ENCODE data around the gene MYOD1. TPM values are rescaled to one million over a fixed set of nuclear protein-coding genes. Genes with fewer than 3 reads are reported as not detected.

MYOD1 gene
- total and polyA plus RNA-seq, 7 experiments from 2014 or later, result not detected

DNA sequence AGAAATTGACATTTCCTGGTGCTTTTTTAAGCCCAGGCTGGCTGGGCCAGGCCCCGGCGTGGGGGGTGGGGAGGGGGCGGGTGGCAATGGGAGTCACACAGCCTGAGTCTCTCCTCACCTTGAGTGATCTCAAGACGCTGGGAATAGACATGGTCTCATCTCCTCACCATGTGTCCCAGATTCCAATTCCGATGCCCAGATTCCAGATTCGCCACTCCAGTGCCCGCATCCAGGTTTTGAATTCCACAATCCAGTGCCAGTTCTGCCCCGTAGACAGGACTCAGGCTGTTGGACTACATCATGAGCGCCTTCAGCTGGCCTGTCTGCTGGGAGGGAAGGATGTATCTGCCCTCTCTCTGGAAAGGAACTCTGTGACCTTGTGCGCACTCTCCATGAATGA, 34.3 kb downstream of the MYOD1 start:
- H3K9me3 ChIP-seq (ENCODE audit: control insufficient read depth in 2 of 3, low read length in 3 of 3), result no peaks in the 10 kb centered on the region
- Mint-ChIP-seq H3K4me1 (peaks cover 0 to 4% (median 0%) of the 10 kb centered on the region in 7 donors), H3K9me3 (no peaks in the 10 kb centered on the region), H3K4me3 (no peak overlapping the region), H3K27ac (no peak overlapping the region), H3K36me3 (no peaks in the 10 kb centered on the region), H3K27me3 (peaks cover 6 to 19% (median 11%) of the 10 kb centered on the region in 5 donors)
- ATAC-seq (no peak), DNase-seq (no peak)
- H3K27ac ChIP-seq (ENCODE audit: low read depth, low read length), result no peak overlapping the region
- ChIA-PET CTCF (no interaction called here), POLR2A (no interaction called here)
- no peaks in the 10 kb centered on the region for H3K36me3 ChIP-seq (ENCODE audit: control insufficient read depth in 2 of 3, insufficient read depth in 3 of 3, low read length in 3 of 3)
- H3K27me3 ChIP-seq (ENCODE audit: control insufficient read depth in 2 of 2, insufficient read depth in 2 of 2, low read length in 2 of 2), result no peaks in the 10 kb centered on the region
- intact Hi-C loops (cut with micrococcal nuclease), result no loop called here
- no peaks in the 10 kb centered on the region for H3K4me1 ChIP-seq (ENCODE audit: control insufficient read depth in 2 of 2, insufficient read depth in 2 of 2, low read length in 2 of 2)
- no peak overlapping the region for H3K4me3 ChIP-seq (ENCODE audit: low read length)

DNA sequence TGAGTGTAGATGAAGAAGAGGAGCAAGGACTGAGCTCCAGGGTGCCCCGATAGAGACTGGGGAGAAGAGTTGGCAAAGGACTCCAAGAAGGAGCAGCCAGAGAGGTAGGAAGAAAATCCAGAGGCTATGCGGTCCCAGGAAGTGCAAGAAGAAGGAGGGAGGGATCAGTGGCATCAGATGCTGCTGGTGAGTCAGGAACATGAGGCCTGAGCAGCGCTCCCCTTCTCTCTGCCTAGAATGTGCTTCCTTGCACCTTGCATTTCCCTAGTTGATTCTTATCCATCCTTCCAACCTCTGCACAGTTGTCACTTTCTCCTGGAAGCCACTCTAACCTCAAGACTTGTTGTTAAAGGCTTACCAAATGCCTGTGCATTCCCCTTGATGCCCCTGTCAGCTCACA, 36.5 kb downstream of the MYOD1 start:
- no peak overlapping the region for H3K27ac ChIP-seq (ENCODE audit: low read depth, low read length)
- ATAC-seq (no peak), DNase-seq (no peak)
- no peaks in the 10 kb centered on the region for H3K4me1 ChIP-seq (ENCODE audit: control insufficient read depth in 2 of 2, insufficient read depth in 2 of 2, low read length in 2 of 2)
- H3K36me3 ChIP-seq (ENCODE audit: control insufficient read depth in 2 of 3, insufficient read depth in 3 of 3, low read length in 3 of 3), result no peaks in the 10 kb centered on the region
- Mint-ChIP-seq H3K27ac (no peak overlapping the region), H3K9me3 (no peaks in the 10 kb centered on the region), H3K4me3 (no peak overlapping the region), H3K27me3 (peaks cover 6 to 19% (median 10%) of the 10 kb centered on the region in 5 donors), H3K4me1 (peaks cover 0 to 4% (median 0%) of the 10 kb centered on the region in 7 donors), H3K36me3 (no peaks in the 10 kb centered on the region)
- H3K27me3 ChIP-seq (ENCODE audit: control insufficient read depth in 2 of 2, insufficient read depth in 2 of 2, low read length in 2 of 2), result no peaks in the 10 kb centered on the region
- ChIA-PET CTCF (no interaction called here), POLR2A (no interaction called here)
- intact Hi-C loops (cut with micrococcal nuclease), result no loop called here
- no peaks in the 10 kb centered on the region for H3K9me3 ChIP-seq (ENCODE audit: control insufficient read depth in 2 of 3, low read length in 3 of 3)
- H3K4me3 ChIP-seq (ENCODE audit: low read length), result no peak overlapping the region

DNA sequence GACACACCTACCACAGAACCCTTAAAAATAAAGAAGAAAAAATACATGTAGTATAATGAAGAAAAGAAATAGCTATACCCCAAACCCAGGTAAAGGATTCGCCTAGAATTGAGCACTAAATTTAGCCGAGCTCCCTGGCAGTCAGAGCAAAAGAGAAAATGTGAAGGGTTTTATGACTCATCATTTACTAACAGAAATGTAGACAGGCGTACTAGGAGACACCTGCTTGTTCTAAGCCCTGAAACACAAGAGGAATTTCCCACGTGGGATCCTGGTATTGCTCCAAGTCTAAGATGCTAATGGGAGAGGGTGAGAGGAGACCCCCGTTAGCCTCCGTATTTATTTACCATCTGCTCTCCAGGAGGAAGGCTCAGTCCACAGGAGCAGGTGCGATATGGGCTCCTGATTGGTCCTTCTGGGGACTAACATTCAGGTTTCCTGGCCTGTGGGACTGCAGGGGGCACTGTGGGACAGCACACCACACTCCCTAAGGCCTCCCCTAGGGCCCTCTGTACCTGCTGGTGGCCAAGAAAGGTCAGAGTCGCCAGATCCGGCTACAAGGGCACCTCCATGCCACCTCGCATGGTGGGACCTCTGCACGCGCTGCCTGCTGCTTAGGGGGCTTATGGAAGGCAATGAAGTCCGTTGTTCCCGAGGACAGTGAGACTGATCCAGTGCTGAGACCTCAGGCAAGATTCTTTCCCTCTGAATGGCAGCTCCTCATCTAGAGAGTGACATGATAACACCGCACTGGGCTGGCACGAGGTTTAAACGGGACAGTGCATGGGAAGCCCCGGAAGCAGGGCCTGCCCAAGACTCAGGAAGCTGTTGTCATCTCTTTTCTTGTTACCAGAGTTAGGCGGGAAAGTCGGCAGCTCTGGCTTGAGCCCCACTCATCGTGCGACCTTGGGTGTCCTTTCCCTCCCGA, 41.0 kb downstream of the MYOD1 start:
- Mint-ChIP-seq H3K27me3 (peaks cover 0 to 6% (median 4%) of the 10 kb centered on the region in 5 donors), H3K4me1 (no peaks in the 10 kb centered on the region), H3K27ac (no peak overlapping the region), H3K36me3 (no peaks in the 10 kb centered on the region), H3K9me3 (no peaks in the 10 kb centered on the region), H3K4me3 (no peak overlapping the region)
- no peaks in the 10 kb centered on the region for H3K27me3 ChIP-seq (ENCODE audit: control insufficient read depth in 2 of 2, insufficient read depth in 2 of 2, low read length in 2 of 2)
- H3K27ac ChIP-seq (ENCODE audit: low read depth, low read length), result no peak overlapping the region
- H3K4me1 ChIP-seq (ENCODE audit: control insufficient read depth in 2 of 2, insufficient read depth in 2 of 2, low read length in 2 of 2), result no peaks in the 10 kb centered on the region
- no peaks in the 10 kb centered on the region for H3K36me3 ChIP-seq (ENCODE audit: control insufficient read depth in 2 of 3, insufficient read depth in 3 of 3, low read length in 3 of 3)
- ATAC-seq (no peak), DNase-seq (no peak)
- ChIA-PET CTCF (interaction anchor here (1.1 kb wide), 1 partner anchor 219 kb away, joined by 4 read pairs; no protein-coding TSS in a partner anchor), POLR2A (no interaction called here)
- intact Hi-C loops (cut with micrococcal nuclease), result no loop called here
- H3K4me3 ChIP-seq (ENCODE audit: low read length), result no peak overlapping the region
- H3K9me3 ChIP-seq (ENCODE audit: control insufficient read depth in 2 of 3, low read length in 3 of 3), result no peaks in the 10 kb centered on the region

DNA sequence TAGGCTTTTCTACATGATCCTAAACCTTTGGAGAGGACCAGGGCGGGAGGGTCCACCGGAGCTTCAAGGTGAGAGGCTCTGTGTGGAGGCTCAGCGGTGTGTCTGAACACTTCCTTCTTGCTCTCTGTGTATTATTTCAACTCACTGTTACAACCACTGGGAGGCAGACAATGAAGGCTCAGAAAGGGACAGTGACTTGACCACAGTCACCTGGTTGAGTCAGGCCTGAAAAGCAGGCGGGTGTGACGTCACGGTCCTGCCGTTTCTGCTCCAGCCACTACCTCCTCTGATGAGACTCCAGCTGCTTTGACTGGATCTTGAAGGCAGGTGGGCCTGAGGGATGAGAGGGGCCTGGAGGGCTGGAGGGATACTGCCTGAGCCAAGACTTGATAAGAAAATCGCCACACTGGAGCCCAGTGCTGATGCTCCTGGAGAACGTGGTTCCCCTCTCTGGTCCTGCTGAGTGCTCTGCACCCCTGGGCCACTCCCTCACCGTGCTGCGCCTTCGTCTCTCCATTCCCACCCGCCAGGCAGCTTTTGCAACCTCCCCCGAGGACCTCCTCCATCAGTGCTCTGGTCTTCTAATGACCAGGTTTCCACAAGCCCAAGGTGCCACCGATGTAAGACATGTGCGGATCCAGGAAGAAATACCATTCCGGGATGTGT, 43.1 kb downstream of the MYOD1 start:
- no peak overlapping the region for H3K4me3 Mint-ChIP-seq
- no peak for ATAC-seq
- no peaks in the 10 kb centered on the region for H3K9me3 Mint-ChIP-seq
- Histone ChIP-seq H3K27me3 (ENCODE audit: control insufficient read depth in 2 of 2, insufficient read depth in 2 of 2, low read length in 2 of 2) (no peaks in the 10 kb centered on the region), H3K36me3 (ENCODE audit: control insufficient read depth in 2 of 3, insufficient read depth in 3 of 3, low read length in 3 of 3) (no peaks in the 10 kb centered on the region), H3K9me3 (ENCODE audit: control insufficient read depth in 2 of 3, low read length in 3 of 3) (no peaks in the 10 kb centered on the region), H3K4me3 (ENCODE audit: low read length) (no peak overlapping the region), H3K27ac (ENCODE audit: low read depth, low read length) (no peak overlapping the region), H3K4me1 (ENCODE audit: control insufficient read depth in 2 of 2, insufficient read depth in 2 of 2, low read length in 2 of 2) (no peaks in the 10 kb centered on the region)
- CTCF ChIA-PET, result interaction anchor here (0.6 kb wide), 1 partner anchor 1002 kb away, joined by 3 read pairs; no protein-coding TSS in a partner anchor
- intact Hi-C loops (cut with micrococcal nuclease), result no loop called here
- POLR2A ChIA-PET, result no interaction called here
- H3K4me1 Mint-ChIP-seq, result no peaks in the 10 kb centered on the region
- H3K27ac Mint-ChIP-seq, result no peak overlapping the region
- no peaks in the 10 kb centered on the region for H3K36me3 Mint-ChIP-seq
- H3K27me3 Mint-ChIP-seq, result no peaks in the 10 kb centered on the region
- DNase-seq, result no peak

DNA sequence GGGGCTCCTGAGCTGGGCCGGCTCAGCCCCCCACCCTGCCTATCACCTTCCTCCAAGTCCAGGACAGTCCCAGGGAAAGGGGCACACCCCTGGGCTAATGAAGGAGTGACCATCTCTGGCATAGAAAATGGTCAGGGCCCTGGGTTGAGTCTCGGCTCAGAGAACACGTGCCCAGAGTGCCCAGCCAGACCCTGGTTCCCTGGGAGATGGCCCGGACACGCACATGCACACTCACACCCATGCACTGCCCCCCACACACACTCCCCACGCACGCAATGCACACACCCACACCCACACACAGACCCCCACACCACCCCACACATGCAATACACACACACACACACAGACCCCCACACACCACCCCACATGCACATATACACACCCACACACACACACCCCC, 43.9 kb downstream of the MYOD1 start:
- ATAC-seq (no peak), DNase-seq (no peak)
- Mint-ChIP-seq H3K27ac (peak overlapping the region in 1 of 9 donors; percentile 21), H3K9me3 (no peaks in the 10 kb centered on the region), H3K27me3 (no peaks in the 10 kb centered on the region), H3K4me3 (no peak overlapping the region), H3K4me1 (no peaks in the 10 kb centered on the region), H3K36me3 (no peaks in the 10 kb centered on the region)
- Histone ChIP-seq H3K9me3 (ENCODE audit: control insufficient read depth in 2 of 3, low read length in 3 of 3) (no peaks in the 10 kb centered on the region), H3K27ac (ENCODE audit: low read depth, low read length) (no peak overlapping the region), H3K4me1 (ENCODE audit: control insufficient read depth in 2 of 2, insufficient read depth in 2 of 2, low read length in 2 of 2) (no peaks in the 10 kb centered on the region), H3K4me3 (ENCODE audit: low read length) (no peak overlapping the region), H3K36me3 (ENCODE audit: control insufficient read depth in 2 of 3, insufficient read depth in 3 of 3, low read length in 3 of 3) (no peaks in the 10 kb centered on the region), H3K27me3 (ENCODE audit: control insufficient read depth in 2 of 2, insufficient read depth in 2 of 2, low read length in 2 of 2) (no peaks in the 10 kb centered on the region)
- intact Hi-C loops (cut with micrococcal nuclease), result no loop called here
- ChIA-PET CTCF (no interaction called here), POLR2A (no interaction called here)

DNA sequence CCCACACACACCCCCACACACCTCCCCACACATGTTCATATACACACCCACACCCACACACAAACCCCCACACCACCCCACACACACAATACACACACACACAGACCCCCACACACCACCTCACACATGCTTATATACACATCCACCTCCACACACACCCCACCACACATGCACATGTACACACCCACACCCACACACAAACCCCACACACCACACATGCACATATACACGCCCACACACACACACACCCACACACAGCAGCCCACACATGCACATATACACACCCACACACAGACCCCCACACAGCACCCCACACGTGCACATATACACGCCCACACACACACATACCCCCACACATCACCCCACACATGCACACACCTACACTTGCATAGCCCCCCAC, 44.3 kb downstream of the MYOD1 start:
- H3K4me3 Mint-ChIP-seq, result no peak overlapping the region
- POLR2A ChIA-PET, result no interaction called here
- no peak for ATAC-seq

More for the DNA sequence above, 44.3 kb downstream of the MYOD1 start:
- H3K36me3 Mint-ChIP-seq, result no peaks in the 10 kb centered on the region
- no peaks in the 10 kb centered on the region for H3K36me3 ChIP-seq (ENCODE audit: control insufficient read depth in 2 of 3, insufficient read depth in 3 of 3, low read length in 3 of 3)
- no peak overlapping the region for H3K4me3 ChIP-seq (ENCODE audit: low read length)
- no peaks in the 10 kb centered on the region for H3K9me3 Mint-ChIP-seq
- H3K27ac Mint-ChIP-seq, result no peak overlapping the region
- no peaks in the 10 kb centered on the region for H3K27me3 ChIP-seq (ENCODE audit: control insufficient read depth in 2 of 2, insufficient read depth in 2 of 2, low read length in 2 of 2)
- no peak overlapping the region for H3K27ac ChIP-seq (ENCODE audit: low read depth, low read length)
- intact Hi-C loops (cut with micrococcal nuclease), result no loop called here
- H3K9me3 ChIP-seq (ENCODE audit: control insufficient read depth in 2 of 3, low read length in 3 of 3), result no peaks in the 10 kb centered on the region
- no peaks in the 10 kb centered on the region for H3K4me1 Mint-ChIP-seq
- H3K4me1 ChIP-seq (ENCODE audit: control insufficient read depth in 2 of 2, insufficient read depth in 2 of 2, low read length in 2 of 2), result no peaks in the 10 kb centered on the region
- H3K27me3 Mint-ChIP-seq, result no peaks in the 10 kb centered on the region
- DNase-seq, result no peak
- CTCF ChIA-PET, result no interaction called here
